Neural cell (in vitro differentiated cells): ENCODE data around the gene LRRC4B. TPM values are rescaled to one million over a fixed set of nuclear protein-coding genes. Genes with fewer than 3 reads are reported as not detected.

Experiments
- H2AFZ ChIP-seq: fragments of 200-600, 300-800 bp; sonication (generic), shearing (Covaris generic); 2 replicates; pipeline ENCODE4 v1.6.0; 2014; ENCODE audit warnings: low read depth, mild to moderate bottlenecking, antibody characterized with exemption, low read length, moderate library complexity
- H3F3A ChIP-seq: fragments of 200-600 bp; shearing (Covaris generic); 2 replicates; pipeline ENCODE4 v1.6.1; 2016; ENCODE audit warnings: mild to moderate bottlenecking, moderate library complexity, mixed read lengths, antibody characterized with exemption, low read length; ENCODE audit not compliant: insufficient read depth, poor library complexity, severe bottlenecking
- H3K27ac ChIP-seq: fragments of 200-600, 300-800 bp; sonication (generic), shearing (Covaris generic); 2 replicates; pipeline ENCODE4 v1.5.1; 2014; ENCODE audit warnings: mild to moderate bottlenecking, low read length, moderate library complexity
- H3K27me3 ChIP-seq: fragments of 300-800, 200-600 bp; sonication (generic), shearing (Covaris generic); 2 replicates; pipeline ENCODE4 v1.6.0; 2014; ENCODE audit warnings: mild to moderate bottlenecking, low read depth, low read length, moderate library complexity; ENCODE audit not compliant: insufficient read depth
- H3K36me3 ChIP-seq: fragments of 300-800, 200-600 bp; sonication (generic), shearing (Covaris generic); 2 replicates; pipeline ENCODE4 v1.5.1; 2014; ENCODE audit warnings: mild to moderate bottlenecking, antibody characterized with exemption, low read length, moderate library complexity; ENCODE audit not compliant: insufficient read depth
- H3K4me2 ChIP-seq: fragments of 300-800, 200-600 bp; sonication (generic), shearing (Covaris generic); 2 replicates; pipeline ENCODE4 v1.6.0; 2014; ENCODE audit warnings: mild to moderate bottlenecking, low read length
- H3K4me3 ChIP-seq: fragments of 300-800, 200-600 bp; sonication (generic), shearing (Covaris generic); 2 replicates; pipeline ENCODE4 v1.5.1; 2014; ENCODE audit warnings: mild to moderate bottlenecking, low read length, moderate library complexity
- H3K79me2 ChIP-seq: fragments of 200-600 bp; shearing (Covaris generic); replicated peaks from 2 replicates; pipeline ENCODE4 v1.6.0; 2014; ENCODE audit warnings: mild to moderate bottlenecking, low read length, moderate library complexity; ENCODE audit not compliant: insufficient read depth
- H3K9ac ChIP-seq: fragments of 300-800, 200-600 bp; sonication (generic), shearing (Covaris generic); 2 replicates; pipeline ENCODE4 v1.6.1; 2016; ENCODE audit warnings: mild to moderate bottlenecking, low read length, mixed read lengths
- H3K9me2 ChIP-seq: fragments of 200-600 bp; shearing (Covaris generic); 2 replicates; pipeline ENCODE4 v1.6.1; 2016; ENCODE audit warnings: mild to moderate bottlenecking, low read length, mixed read lengths; ENCODE audit not compliant: insufficient read depth
- H3K9me3 ChIP-seq: fragments of 200-600, 300-800 bp; sonication (generic), shearing (Covaris generic); 2 replicates; pipeline ENCODE4 v1.6.1; 2016; ENCODE audit warnings: mild to moderate bottlenecking, mixed run types, low read length, moderate library complexity, mixed read lengths
- H4K20me1 ChIP-seq: fragments of 200-600 bp; shearing (Covaris generic); 2 replicates; pipeline ENCODE4 v1.6.1; 2016; ENCODE audit warnings: mild to moderate bottlenecking, mixed run types; ENCODE audit not compliant: insufficient read depth
- EP300 ChIP-seq: fragments of 450-650 bp; conservative IDR thresholded peaks from 2 replicates; pipeline ENCODE4 v1.6.1; 2014; ENCODE audit warnings: antibody characterized with exemption, mild to moderate bottlenecking, moderate library complexity; ENCODE audit not compliant: poor library complexity, severe bottlenecking
- EZH2 ChIP-seq: fragments of 200-600, 300-800 bp; shearing (Covaris generic), sonication (generic); IDR thresholded peaks from 2 replicates; pipeline ENCODE4 v1.6.1; 2014; ENCODE audit warnings: antibody characterized with exemption, low read length, borderline replicate concordance, mild to moderate bottlenecking; ENCODE audit not compliant: insufficient read depth, poor library complexity, severe bottlenecking
- MXI1 ChIP-seq: fragments of 450-650 bp; conservative IDR thresholded peaks from 2 replicates; pipeline ENCODE4 v1.6.1; 2014; ENCODE audit warnings: antibody characterized with exemption, mild to moderate bottlenecking; ENCODE audit not compliant: poor library complexity, severe bottlenecking
- POLR2AphosphoS5 ChIP-seq: IDR thresholded peaks from 2 replicates; pipeline ENCODE4 v1.6.1; 2012
- RAD21 ChIP-seq: fragments of 450-650 bp; conservative IDR thresholded peaks from 2 replicates; pipeline ENCODE4 v1.6.1; 2014; ENCODE audit warnings: antibody characterized with exemption, mild to moderate bottlenecking, moderate library complexity
- SMC3 ChIP-seq: fragments of 450-650 bp; conservative IDR thresholded peaks from 2 replicates; pipeline ENCODE4 v1.6.1; 2014; ENCODE audit warnings: antibody characterized with exemption, mild to moderate bottlenecking, moderate library complexity; ENCODE audit not compliant: poor library complexity
- TAF1 ChIP-seq: IDR thresholded peaks from 2 replicates; pipeline ENCODE4 v1.6.1; 2012; ENCODE audit warnings: low read depth
- polyA plus RNA-seq: library from polyadenylated mRNA; depleted of rRNA; stranded (reverse); fragments of >200 nt; gene quantifications from 2 replicates; pipeline ENCODE4 v1.2.3, GENCODE V29; 2014
- TF ChIP-seq, protein P1 (sequence below): fragments of 450-650 bp; IDR thresholded peaks from 2 replicates; pipeline ENCODE4 v1.5.1; 2014; ENCODE audit warnings: antibody characterized with exemption, mild to moderate bottlenecking, moderate library complexity; ENCODE audit not compliant: poor library complexity, severe bottlenecking
- TF ChIP-seq, protein P2 (sequence below): IDR thresholded peaks from 2 replicates; pipeline ENCODE4 v1.6.1; 2012; ENCODE audit warnings: borderline replicate concordance

LRRC4B gene
- polyA plus RNA-seq, 1 donor from 2014 or later, result 83.1 TPM

- no peaks in the 10 kb centered on the region for H3K36me3 ChIP-seq
- H3K27ac ChIP-seq, result no peak overlapping the region
- no peak overlapping the region for H3K4me3 ChIP-seq
- no peak overlapping the region for H2AFZ ChIP-seq
- H3K9me3 ChIP-seq, result no peaks in the 10 kb centered on the region
- no peaks in the 10 kb centered on the region for H3F3A ChIP-seq
- no peaks in the 10 kb centered on the region for H4K20me1 ChIP-seq
- no peaks in the 10 kb centered on the region for H3K9me2 ChIP-seq
- H3K4me2 ChIP-seq, result no peak overlapping the region
- no peaks in the 10 kb centered on the region for H3K79me2 ChIP-seq
- no peak overlapping the region for H3K9ac ChIP-seq
- TF ChIP-seq MXI1, result no peak
- no peak for TF ChIP-seq RAD21
- no peak for TF ChIP-seq TAF1
- TF ChIP-seq EZH2, result no peak
- TF ChIP-seq POLR2AphosphoS5, result no peak
- no peak for TF ChIP-seq EP300
- peaks cover 22% of the 10 kb centered on the region for H3K27me3 ChIP-seq
Observed at GRCh38 chr19:50495020-50495531, 73.2 kb downstream of the LRRC4B start.

DNA sequence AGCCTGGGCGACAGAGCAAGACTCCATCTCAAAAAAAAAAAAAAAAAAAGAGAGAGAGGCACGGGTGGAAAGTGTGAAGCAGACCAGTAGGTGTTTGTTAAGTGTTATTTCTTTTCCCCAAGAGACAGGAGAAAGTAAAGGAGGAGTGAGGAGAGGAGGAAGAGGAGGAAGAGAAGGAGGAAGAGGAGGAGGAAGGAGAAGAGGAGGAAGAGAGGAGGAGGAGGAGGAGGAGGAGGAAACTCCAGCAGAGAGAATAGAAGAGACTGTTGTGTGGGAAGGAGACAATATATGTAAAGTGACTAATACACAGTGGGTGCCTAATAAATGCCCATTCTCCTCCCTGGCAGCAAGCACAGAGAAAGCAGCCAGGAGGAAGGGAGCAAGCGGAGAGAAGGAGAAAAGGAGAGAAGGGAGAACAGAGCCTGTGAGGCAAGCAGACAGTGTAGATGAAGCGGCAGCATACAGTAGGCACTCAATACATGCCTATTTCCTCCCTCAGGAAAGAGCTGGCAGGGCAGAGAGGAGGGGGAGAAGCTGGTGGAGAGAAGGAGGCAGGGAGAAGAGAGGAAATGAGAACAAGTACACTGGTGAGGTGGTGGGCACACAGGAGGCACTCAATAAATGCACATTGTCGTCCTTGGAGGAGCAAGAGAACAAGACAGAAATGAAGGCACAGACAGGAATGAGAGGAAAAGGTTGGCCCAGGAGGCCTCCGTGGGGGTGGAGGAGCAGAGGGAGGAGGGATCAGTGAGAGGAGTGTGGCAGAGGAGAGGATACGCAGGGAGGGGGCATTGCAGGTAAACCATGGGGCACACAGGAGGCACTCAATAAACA is 73.8 kb downstream of the LRRC4B start:
- no peaks in the 10 kb centered on the region for H3K9me3 ChIP-seq
- H3K79me2 ChIP-seq, result no peaks in the 10 kb centered on the region
- H3F3A ChIP-seq, result no peaks in the 10 kb centered on the region
- H2AFZ ChIP-seq, result no peak overlapping the region
- H4K20me1 ChIP-seq, result no peaks in the 10 kb centered on the region
- no peak overlapping the region for H3K4me3 ChIP-seq
- H3K27me3 ChIP-seq, result peaks cover 26% of the 10 kb centered on the region
- H3K27ac ChIP-seq, result no peak overlapping the region
- no peak overlapping the region for H3K9ac ChIP-seq
- no peaks in the 10 kb centered on the region for H3K36me3 ChIP-seq
- H3K9me2 ChIP-seq, result no peaks in the 10 kb centered on the region
- TF ChIP-seq, protein P1, sequence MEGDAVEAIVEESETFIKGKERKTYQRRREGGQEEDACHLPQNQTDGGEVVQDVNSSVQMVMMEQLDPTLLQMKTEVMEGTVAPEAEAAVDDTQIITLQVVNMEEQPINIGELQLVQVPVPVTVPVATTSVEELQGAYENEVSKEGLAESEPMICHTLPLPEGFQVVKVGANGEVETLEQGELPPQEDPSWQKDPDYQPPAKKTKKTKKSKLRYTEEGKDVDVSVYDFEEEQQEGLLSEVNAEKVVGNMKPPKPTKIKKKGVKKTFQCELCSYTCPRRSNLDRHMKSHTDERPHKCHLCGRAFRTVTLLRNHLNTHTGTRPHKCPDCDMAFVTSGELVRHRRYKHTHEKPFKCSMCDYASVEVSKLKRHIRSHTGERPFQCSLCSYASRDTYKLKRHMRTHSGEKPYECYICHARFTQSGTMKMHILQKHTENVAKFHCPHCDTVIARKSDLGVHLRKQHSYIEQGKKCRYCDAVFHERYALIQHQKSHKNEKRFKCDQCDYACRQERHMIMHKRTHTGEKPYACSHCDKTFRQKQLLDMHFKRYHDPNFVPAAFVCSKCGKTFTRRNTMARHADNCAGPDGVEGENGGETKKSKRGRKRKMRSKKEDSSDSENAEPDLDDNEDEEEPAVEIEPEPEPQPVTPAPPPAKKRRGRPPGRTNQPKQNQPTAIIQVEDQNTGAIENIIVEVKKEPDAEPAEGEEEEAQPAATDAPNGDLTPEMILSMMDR, result no peak
- TF ChIP-seq MXI1 (no peak), EP300 (no peak), SMC3 (no peak), TAF1 (no peak), POLR2AphosphoS5 (no peak), EZH2 (no peak), RAD21 (no peak)
- TF ChIP-seq, protein P2, sequence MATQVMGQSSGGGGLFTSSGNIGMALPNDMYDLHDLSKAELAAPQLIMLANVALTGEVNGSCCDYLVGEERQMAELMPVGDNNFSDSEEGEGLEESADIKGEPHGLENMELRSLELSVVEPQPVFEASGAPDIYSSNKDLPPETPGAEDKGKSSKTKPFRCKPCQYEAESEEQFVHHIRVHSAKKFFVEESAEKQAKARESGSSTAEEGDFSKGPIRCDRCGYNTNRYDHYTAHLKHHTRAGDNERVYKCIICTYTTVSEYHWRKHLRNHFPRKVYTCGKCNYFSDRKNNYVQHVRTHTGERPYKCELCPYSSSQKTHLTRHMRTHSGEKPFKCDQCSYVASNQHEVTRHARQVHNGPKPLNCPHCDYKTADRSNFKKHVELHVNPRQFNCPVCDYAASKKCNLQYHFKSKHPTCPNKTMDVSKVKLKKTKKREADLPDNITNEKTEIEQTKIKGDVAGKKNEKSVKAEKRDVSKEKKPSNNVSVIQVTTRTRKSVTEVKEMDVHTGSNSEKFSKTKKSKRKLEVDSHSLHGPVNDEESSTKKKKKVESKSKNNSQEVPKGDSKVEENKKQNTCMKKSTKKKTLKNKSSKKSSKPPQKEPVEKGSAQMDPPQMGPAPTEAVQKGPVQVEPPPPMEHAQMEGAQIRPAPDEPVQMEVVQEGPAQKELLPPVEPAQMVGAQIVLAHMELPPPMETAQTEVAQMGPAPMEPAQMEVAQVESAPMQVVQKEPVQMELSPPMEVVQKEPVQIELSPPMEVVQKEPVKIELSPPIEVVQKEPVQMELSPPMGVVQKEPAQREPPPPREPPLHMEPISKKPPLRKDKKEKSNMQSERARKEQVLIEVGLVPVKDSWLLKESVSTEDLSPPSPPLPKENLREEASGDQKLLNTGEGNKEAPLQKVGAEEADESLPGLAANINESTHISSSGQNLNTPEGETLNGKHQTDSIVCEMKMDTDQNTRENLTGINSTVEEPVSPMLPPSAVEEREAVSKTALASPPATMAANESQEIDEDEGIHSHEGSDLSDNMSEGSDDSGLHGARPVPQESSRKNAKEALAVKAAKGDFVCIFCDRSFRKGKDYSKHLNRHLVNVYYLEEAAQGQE, result no peak
- H3K4me2 ChIP-seq, result no peak overlapping the region
